GM12878 (cell line): Measurements from ENCODE around the gene HEXIM1. TPM values are rescaled to one million over a fixed set of nuclear protein-coding genes. Genes with fewer than 3 reads are reported as not detected.

Experiments used
- BMI1 ChIP-seq: fragments of 450-650 bp; IDR thresholded peaks from 2 replicates; pipeline ENCODE4 v1.6.1; 2016; ENCODE audit warnings: mild to moderate bottlenecking, moderate library complexity, borderline replicate concordance
- DPF2 ChIP-seq: fragments of 450-650 bp; IDR thresholded peaks from 2 replicates; pipeline ENCODE4 v1.6.1; 2017; ENCODE audit warnings: mild to moderate bottlenecking
- E4F1 ChIP-seq: fragments of 450-650 bp; IDR thresholded peaks from 2 replicates; pipeline ENCODE4 v1.6.1; 2018; ENCODE audit warnings: borderline replicate concordance, mild to moderate bottlenecking; ENCODE audit not compliant: partially characterized antibody
- HSF1 ChIP-seq: fragments of 150-350 bp; IDR thresholded peaks from 2 replicates; pipeline ENCODE4 v1.6.1; 2014; ENCODE audit warnings: mild to moderate bottlenecking, low read depth, low read length
- IKZF1 ChIP-seq: fragments of 450-650 bp; conservative IDR thresholded peaks from 2 replicates; pipeline ENCODE4 v1.6.1; 2017; ENCODE audit warnings: antibody characterized with exemption, mild to moderate bottlenecking
- NFIC ChIP-seq: IDR thresholded peaks from 2 replicates; pipeline ENCODE4 v1.6.1; 2012; ENCODE audit warnings: low read depth, mild to moderate bottlenecking, inconsistent platforms, low read length, moderate library complexity
- RBBP5 ChIP-seq: fragments of 200-600 bp; sonication (generic); conservative IDR thresholded peaks from 2 replicates; pipeline ENCODE4 v1.6.1; 2016
- RCOR1 ChIP-seq: conservative IDR thresholded peaks from 2 replicates; pipeline ENCODE4 v1.6.1; 2012; ENCODE audit warnings: low read depth, low read length, improper control_type of control experiment
- RELA ChIP-seq: fragments of 450-650 bp; IDR thresholded peaks from 2 replicates; pipeline ENCODE4 v1.8.0; 2014; ENCODE audit warnings: borderline replicate concordance; ENCODE audit not compliant: partially characterized antibody
- SP1 ChIP-seq: IDR thresholded peaks from one replicate; pipeline ENCODE4 v1.6.1; 2011; ENCODE audit warnings: low read depth, low read length
- TCF7 ChIP-seq: IDR thresholded peaks from 2 replicates; pipeline ENCODE4 v1.6.1; 2014; ENCODE audit warnings: antibody characterized with exemption, borderline replicate concordance
- ZNF217 ChIP-seq: fragments of 450-650 bp; IDR thresholded peaks from 2 replicates; pipeline ENCODE4 v1.6.1; 2017; ENCODE audit warnings: antibody characterized with exemption, mild to moderate bottlenecking
- ZNF24 ChIP-seq: fragments of 450-650 bp; IDR thresholded peaks from 2 replicates; pipeline ENCODE4 v1.6.1; 2017; ENCODE audit warnings: antibody characterized with exemption, mild to moderate bottlenecking
- ZNF274 ChIP-seq: IDR thresholded peaks from one replicate; pipeline ENCODE4 v1.8.0; 2011; ENCODE audit not compliant: insufficient read length, insufficient read depth
- ZNF687 ChIP-seq: fragments of 450-650 bp; IDR thresholded peaks from 2 replicates; pipeline ENCODE4 v1.6.1; 2017; ENCODE audit warnings: mild to moderate bottlenecking, moderate library complexity
- polyA plus RNA-seq, 11 experiments: library from polyadenylated mRNA; depleted of rRNA in 4 of 11; unstranded in 6 of 11; stranded (reverse) in 5 of 11; fragments of >200 nt; fragmentation: Nextera tagmentation in 4 of 11; fragmentation: Illumina TruSeq in 1 of 11; extraction: Ambion mirVana in 4 of 11; extraction: Trizol in 1 of 11; gene quantifications; 1 replicate in 1 of 11; 2 replicates in 10 of 11; pipeline versions ENCODE4 v1.2.1 to v1.2.3, GENCODE V29; 2011 to 2016; ENCODE audit warnings: inconsistent platforms in 2 of 11, missing spikeins in 2 of 11, low read depth in 1 of 11
- total RNA-seq, 4 experiments: library from RNA; depleted of rRNA in 3 of 4; stranded (reverse); fragments of >200 nt in 3 of 4; fragmentation: Illumina TruSeq in 1 of 4; extraction: Trizol in 1 of 4; gene quantifications; 2 replicates each; pipeline versions ENCODE4 v1.2.1 to v1.2.3, GENCODE V29; 2013 to 2021
- TF ChIP-seq, protein P1 (sequence below): fragments of 450-650 bp; formaldehyde crosslinking; IDR thresholded peaks from 2 replicates; pipeline ENCODE4 v1.4.0; 2020; ENCODE audit warnings: mild to moderate bottlenecking, moderate library complexity
- TF ChIP-seq, protein P2 (sequence below): IDR thresholded peaks from 2 replicates; pipeline ENCODE4 v1.6.1; 2011; ENCODE audit warnings: low read depth, low read length, improper control_type of control experiment, borderline replicate concordance

HEXIM1 gene
- total and polyA plus RNA-seq, 10 of the 15 experiments (the other 5 are each of a cell fraction or from before 2014, with no cell fraction given): 1.9 to 24.1 (median 9.0) TPM

DNA sequence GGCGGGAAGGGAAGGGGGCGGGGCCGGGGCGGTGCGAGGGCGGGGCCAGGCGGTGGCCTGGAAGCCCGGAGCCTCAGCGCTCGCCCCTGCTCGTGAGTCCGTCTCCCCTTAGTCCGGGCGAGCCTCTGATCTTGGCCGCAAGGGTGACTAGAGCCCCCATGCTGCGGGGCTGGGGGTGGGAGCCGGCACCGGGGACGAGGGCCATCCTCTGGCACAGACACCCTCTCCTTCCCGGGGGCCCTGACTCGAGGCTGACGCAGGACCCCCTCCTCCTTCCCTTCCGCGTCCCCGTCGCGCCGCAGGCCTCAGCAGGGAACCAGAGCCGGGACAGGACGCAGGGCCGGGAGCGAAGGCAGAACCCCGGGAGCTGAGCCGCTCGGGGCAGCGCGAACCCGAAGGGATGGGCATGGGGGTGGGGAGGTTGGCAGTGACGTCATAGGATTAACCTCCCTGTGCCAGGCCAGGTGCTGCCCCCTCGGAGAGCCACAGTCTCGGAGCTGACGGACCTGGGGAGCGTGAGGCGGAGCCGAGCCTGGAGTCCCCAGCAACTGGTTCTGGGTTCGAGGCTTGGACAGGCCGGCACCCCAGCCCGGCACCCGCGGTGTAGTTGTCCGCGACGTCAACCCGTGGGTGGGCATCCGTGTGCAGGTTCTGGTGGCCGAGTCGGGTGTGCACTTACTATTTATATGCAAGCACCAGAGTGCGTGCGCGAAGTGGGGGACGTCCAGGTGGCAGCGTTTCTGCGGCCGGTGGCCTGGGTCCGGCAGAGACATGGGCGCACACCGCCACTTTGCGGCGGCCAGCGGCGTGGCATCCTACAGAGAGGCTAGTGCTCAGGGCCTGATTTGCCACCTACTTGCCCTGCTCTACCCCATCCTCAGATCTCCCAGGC lies 15.5 kb upstream of the HEXIM1 start (continued):
- TF ChIP-seq E4F1 (no peak), BMI1 (no peak), IKZF1 (peak; percentile 55; the same call in 1 of the 2 replicates), TCF7 (no peak), NFIC (no peak), SP1 (peak; percentile 4), DPF2 (no peak; the same call in 1 of the 2 replicates), ZNF687 (no peak), ZNF274 (no peak), RELA (no peak), ZNF24 (no peak), RCOR1 (no peak), HSF1 (no peak), RBBP5 (no peak), ZNF217 (no peak)
- TF ChIP-seq, protein P1, sequence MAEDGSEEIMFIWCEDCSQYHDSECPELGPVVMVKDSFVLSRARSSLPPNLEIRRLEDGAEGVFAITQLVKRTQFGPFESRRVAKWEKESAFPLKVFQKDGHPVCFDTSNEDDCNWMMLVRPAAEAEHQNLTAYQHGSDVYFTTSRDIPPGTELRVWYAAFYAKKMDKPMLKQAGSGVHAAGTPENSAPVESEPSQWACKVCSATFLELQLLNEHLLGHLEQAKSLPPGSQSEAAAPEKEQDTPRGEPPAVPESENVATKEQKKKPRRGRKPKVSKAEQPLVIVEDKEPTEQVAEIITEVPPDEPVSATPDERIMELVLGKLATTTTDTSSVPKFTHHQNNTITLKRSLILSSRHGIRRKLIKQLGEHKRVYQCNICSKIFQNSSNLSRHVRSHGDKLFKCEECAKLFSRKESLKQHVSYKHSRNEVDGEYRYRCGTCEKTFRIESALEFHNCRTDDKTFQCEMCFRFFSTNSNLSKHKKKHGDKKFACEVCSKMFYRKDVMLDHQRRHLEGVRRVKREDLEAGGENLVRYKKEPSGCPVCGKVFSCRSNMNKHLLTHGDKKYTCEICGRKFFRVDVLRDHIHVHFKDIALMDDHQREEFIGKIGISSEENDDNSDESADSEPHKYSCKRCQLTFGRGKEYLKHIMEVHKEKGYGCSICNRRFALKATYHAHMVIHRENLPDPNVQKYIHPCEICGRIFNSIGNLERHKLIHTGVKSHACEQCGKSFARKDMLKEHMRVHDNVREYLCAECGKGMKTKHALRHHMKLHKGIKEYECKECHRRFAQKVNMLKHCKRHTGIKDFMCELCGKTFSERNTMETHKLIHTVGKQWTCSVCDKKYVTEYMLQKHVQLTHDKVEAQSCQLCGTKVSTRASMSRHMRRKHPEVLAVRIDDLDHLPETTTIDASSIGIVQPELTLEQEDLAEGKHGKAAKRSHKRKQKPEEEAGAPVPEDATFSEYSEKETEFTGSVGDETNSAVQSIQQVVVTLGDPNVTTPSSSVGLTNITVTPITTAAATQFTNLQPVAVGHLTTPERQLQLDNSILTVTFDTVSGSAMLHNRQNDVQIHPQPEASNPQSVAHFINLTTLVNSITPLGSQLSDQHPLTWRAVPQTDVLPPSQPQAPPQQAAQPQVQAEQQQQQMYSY (CRISPR knock-in tag): no peak
- TF ChIP-seq, protein P2, sequence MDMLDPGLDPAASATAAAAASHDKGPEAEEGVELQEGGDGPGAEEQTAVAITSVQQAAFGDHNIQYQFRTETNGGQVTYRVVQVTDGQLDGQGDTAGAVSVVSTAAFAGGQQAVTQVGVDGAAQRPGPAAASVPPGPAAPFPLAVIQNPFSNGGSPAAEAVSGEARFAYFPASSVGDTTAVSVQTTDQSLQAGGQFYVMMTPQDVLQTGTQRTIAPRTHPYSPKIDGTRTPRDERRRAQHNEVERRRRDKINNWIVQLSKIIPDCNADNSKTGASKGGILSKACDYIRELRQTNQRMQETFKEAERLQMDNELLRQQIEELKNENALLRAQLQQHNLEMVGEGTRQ: no peak
